Progenitor cell of endocrine pancreas (in vitro differentiated cells): ENCODE data around the gene SKIC2. TPM values are rescaled to one million over a fixed set of nuclear protein-coding genes. Genes with fewer than 3 reads are reported as not detected.

ENCODE experiments used
- DNase-seq: peaks from one replicate; pipeline ENCODE4 v3.0.0; 2021; ENCODE audit warnings: low spot score; ENCODE audit not compliant: unreplicated experiment
- H3K27ac Mint-ChIP-seq: 2 replicates; pipeline ENCODE4 v1.8.0; 2021; ENCODE audit warnings: mild to moderate bottlenecking, moderate library complexity, mixed read lengths
- H3K27me3 Mint-ChIP-seq: 2 replicates; pipeline ENCODE4 v1.8.0; 2021; ENCODE audit warnings: mixed read lengths
- H3K36me3 Mint-ChIP-seq: 2 replicates; pipeline ENCODE4 v1.8.0; 2022; ENCODE audit warnings: mixed read lengths; ENCODE audit not compliant: insufficient read depth
- H3K4me1 Mint-ChIP-seq: 2 replicates; pipeline ENCODE4 v1.8.0; 2021; ENCODE audit warnings: low read depth, mixed read lengths
- H3K4me3 Mint-ChIP-seq: 2 replicates; pipeline ENCODE4 v1.8.0; 2021; ENCODE audit warnings: low read depth, mild to moderate bottlenecking, moderate library complexity, mixed read lengths
- H3K9me3 Mint-ChIP-seq: 2 replicates; pipeline ENCODE4 v1.8.0; 2021; ENCODE audit warnings: low read depth, mixed read lengths
- total RNA-seq: library from RNA; stranded (reverse); gene quantifications from 2 replicates; pipeline ENCODE4 v1.2.1, GENCODE V29; 2021
- TF ChIP-seq, protein P1 (sequence below): fragments of 200-600 bp; sonication (generic); IDR thresholded peaks from one replicate; pipeline ENCODE4 v1.5.0; 2021; ENCODE audit warnings: antibody characterized with exemption, mild to moderate bottlenecking; ENCODE audit not compliant: unreplicated experiment

Gene SKIC2
- total RNA-seq, 1 donor from 2014 or later, result 103 TPM

DNA sequence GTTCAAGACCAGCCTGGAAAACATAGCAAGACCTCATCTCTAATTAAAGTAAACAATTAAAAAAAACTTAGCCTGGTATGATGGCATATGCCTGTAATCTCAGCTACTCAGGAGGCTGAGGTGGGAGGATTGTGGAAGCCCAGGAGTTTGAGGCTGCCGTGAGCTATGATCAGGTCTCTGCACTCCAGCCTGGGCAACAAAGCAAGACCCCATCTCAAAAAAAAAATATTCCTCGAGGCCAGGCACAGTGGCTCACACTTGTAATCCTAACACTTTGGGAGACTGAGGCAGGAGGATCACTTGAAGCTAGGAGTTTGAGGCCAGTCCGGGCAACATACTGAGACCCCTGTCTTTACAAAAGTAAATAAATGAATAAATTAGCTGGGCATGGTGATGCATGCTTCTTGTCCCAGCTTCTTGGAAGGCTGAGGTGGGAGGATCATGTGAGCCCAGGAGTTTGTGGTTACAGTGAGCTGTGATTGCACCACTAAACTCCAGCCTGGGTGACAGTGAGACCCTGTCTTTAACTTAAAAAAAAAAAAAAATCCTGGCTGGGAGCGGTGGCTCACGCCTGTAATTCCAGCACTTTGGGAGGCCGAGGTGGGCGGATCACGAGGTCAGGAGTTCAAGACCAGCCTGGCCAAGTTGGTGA is 40.8 kb upstream of the SKIC2 start:
- H3K27me3 Mint-ChIP-seq, result peaks cover 2% of the 10 kb centered on the region
- peaks cover 3% of the 10 kb centered on the region for H3K4me1 Mint-ChIP-seq
- no peak for DNase-seq
- TF ChIP-seq, protein P1, sequence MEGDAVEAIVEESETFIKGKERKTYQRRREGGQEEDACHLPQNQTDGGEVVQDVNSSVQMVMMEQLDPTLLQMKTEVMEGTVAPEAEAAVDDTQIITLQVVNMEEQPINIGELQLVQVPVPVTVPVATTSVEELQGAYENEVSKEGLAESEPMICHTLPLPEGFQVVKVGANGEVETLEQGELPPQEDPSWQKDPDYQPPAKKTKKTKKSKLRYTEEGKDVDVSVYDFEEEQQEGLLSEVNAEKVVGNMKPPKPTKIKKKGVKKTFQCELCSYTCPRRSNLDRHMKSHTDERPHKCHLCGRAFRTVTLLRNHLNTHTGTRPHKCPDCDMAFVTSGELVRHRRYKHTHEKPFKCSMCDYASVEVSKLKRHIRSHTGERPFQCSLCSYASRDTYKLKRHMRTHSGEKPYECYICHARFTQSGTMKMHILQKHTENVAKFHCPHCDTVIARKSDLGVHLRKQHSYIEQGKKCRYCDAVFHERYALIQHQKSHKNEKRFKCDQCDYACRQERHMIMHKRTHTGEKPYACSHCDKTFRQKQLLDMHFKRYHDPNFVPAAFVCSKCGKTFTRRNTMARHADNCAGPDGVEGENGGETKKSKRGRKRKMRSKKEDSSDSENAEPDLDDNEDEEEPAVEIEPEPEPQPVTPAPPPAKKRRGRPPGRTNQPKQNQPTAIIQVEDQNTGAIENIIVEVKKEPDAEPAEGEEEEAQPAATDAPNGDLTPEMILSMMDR, result no peak
- no peak overlapping the region for H3K27ac Mint-ChIP-seq
- H3K4me3 Mint-ChIP-seq, result no peak overlapping the region
- no peaks in the 10 kb centered on the region for H3K9me3 Mint-ChIP-seq
- no peaks in the 10 kb centered on the region for H3K36me3 Mint-ChIP-seq

- TF ChIP-seq, protein P1, result no peak
- peaks cover 3% of the 10 kb centered on the region for H3K4me1 Mint-ChIP-seq
- DNase-seq, result no peak
- H3K9me3 Mint-ChIP-seq, result no peaks in the 10 kb centered on the region
- H3K36me3 Mint-ChIP-seq, result no peaks in the 10 kb centered on the region
- no peak overlapping the region for H3K4me3 Mint-ChIP-seq
- peaks cover 2% of the 10 kb centered on the region for H3K27me3 Mint-ChIP-seq
- no peak overlapping the region for H3K27ac Mint-ChIP-seq
Observed at GRCh38 chr6:31919624-31920303, 39.2 kb upstream of the SKIC2 start.

GRCh38 chr6:31920811-31921210 is 38.2 kb upstream of the SKIC2 start:
- no peaks in the 10 kb centered on the region for H3K9me3 Mint-ChIP-seq
- H3K4me3 Mint-ChIP-seq, result no peak overlapping the region
- H3K36me3 Mint-ChIP-seq, result no peaks in the 10 kb centered on the region
- H3K27ac Mint-ChIP-seq, result no peak overlapping the region
- H3K4me1 Mint-ChIP-seq, result peaks cover 3% of the 10 kb centered on the region
- DNase-seq, result no peak
- peaks cover under 1% of the 10 kb centered on the region for H3K27me3 Mint-ChIP-seq
- TF ChIP-seq, protein P1, result no peak

GRCh38 chr6:31922942-31923341 is 36.0 kb upstream of the SKIC2 start:
- H3K27ac Mint-ChIP-seq, result no peak overlapping the region
- no peaks in the 10 kb centered on the region for H3K36me3 Mint-ChIP-seq
- peaks cover 3% of the 10 kb centered on the region for H3K4me1 Mint-ChIP-seq
- TF ChIP-seq, protein P1, result peak; percentile 25
- H3K9me3 Mint-ChIP-seq, result no peaks in the 10 kb centered on the region
- H3K27me3 Mint-ChIP-seq, result peaks cover 3% of the 10 kb centered on the region
- no peak for DNase-seq
- no peak overlapping the region for H3K4me3 Mint-ChIP-seq

GRCh38 chr6:31927242-31927862 is 31.6 kb upstream of the SKIC2 start, which contains the start of gene C2:
TSS of gene C2 (plus strand) at chr6:31927717. CDS start at chr6:31927753, 36 bp downstream.
- no peak within 1 kb of the TSS for H3K27ac Mint-ChIP-seq
- TF ChIP-seq, protein P1, result no peak
- DNase-seq, result no peak
- H3K4me1 Mint-ChIP-seq, result no peaks in the 10 kb centered on the region
- H3K9me3 Mint-ChIP-seq, result no peaks in the 10 kb centered on the region
- no peak within 1 kb of the TSS for H3K4me3 Mint-ChIP-seq
- peaks cover 3% of the 10 kb centered on the region for H3K27me3 Mint-ChIP-seq
- no peaks in the 10 kb centered on the region for H3K36me3 Mint-ChIP-seq
